Cortex of kidney (tissue), 1 donor: Measurements from ENCODE around the gene PRKN.

Experiments
- DNase-seq: peaks from one replicate; lab custom pipeline; 2025; lab: John Stamatoyannopoulos, UW

The PRKN gene

GRCh38 chr6:161383951-161384350 is 1343.6 kb downstream of the PRKN start:
- no peak for DNase-seq

DNA sequence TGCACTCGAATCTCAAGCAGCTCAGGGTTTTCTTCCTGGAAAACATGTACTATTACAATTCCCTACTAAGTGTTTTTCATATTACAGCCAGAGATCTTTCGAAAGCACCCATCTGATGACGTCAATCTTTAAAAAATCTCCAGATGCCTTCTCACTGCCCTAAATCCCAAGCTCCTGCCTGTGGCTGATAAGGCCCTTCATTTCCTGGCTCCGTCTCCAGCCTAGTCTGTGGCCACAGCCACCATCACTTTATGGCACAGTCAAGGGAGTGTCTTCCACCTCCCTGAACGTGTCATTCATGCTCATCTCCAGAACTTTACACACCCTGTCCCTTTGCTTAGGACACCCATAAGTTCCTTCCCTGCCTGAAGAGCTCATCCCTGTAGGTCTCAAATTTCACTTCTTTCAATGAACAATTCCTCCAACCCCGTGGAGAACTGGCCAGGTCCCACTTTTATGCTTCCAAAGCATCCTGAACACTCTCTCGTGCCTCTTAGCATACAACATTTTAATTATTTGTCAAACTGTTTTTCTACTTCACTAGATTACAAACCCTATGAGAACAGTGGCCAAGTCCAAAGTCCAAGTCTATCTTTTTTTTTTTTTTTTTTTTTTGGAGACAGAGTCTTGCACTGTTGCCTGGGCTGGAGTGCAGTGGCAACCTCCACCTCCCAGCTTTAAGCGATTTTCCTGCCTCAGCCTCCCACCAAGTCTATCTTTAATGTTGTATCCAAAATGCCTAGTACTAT is 1347.6 kb downstream of the PRKN start:
- no peak for DNase-seq

- DNase-seq, result no peak
Measured at GRCh38 chr6:161378115-161378514, 1349.5 kb downstream of the PRKN start.

- no peak for DNase-seq
Measured at GRCh38 chr6:161377116-161377515, 1350.5 kb downstream of the PRKN start.

DNA sequence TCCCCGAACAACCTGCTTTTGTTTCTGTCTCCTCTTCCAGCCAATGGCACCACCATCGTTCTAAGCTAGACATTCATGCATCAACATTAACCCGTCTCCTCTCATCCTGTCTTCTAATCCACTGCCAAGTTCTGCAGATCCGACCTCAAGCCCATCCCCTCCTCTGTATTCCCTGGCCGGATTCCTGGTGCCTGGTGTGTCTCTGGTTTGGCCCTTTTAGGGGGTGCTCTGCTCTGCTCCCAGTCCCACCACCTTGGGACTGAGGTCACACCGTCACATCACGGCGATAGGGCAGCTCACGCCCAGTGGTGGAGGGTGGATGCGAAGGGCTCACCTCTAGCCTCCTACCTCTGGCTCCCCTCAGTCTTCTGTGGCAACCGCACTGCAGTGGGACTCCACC is 1351.2 kb downstream of the PRKN start:
- no peak for DNase-seq

GRCh38 chr6:161374971-161375873 is 1352.3 kb downstream of the PRKN start:
- no peak for DNase-seq

DNA sequence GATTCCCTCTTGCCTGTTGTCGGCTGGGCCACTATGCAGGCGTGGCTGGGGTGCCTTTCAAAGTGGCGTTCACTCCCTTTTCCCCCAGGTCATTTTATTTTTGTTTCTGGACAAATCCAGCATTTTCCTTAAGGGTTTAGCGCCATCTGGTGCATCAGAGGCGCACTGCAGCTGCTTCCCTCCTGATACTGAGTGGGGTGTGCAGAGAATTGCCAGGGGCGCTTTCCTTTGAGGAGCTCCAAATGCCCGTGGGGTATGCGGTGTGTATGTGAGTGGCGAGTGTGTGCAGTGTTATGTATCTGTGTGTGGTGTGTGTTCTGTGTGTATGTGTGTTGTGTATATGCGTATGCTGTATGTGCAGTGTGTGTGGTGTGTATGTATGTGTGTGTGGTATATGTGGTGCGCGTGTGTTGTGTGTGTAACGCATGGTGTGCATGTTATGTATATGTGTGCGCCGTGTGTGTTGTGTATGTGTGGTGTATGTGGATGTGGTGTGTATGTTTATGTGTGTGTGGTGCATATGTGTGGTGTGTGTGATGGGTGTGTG is 1353.6 kb downstream of the PRKN start:
- DNase-seq, result no peak

DNA sequence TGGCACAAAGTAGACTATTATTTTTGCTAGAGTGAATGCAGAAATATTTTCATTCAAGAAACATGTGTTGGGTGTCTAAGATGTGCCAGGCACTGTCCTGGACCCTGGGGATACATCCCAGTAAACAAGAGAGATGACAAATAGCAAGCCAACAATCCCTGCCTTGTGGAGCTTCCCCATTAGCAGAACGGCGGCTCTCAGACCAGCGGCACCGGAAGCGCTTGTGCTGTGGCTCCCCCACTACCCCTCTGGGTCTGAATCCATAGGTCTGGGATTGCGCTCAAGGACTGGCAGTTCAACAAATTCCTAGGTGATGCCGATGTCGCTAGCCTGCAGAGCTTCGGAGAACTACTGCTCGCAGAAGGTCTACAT is 1355.2 kb downstream of the PRKN start:
- DNase-seq, result no peak

DNA sequence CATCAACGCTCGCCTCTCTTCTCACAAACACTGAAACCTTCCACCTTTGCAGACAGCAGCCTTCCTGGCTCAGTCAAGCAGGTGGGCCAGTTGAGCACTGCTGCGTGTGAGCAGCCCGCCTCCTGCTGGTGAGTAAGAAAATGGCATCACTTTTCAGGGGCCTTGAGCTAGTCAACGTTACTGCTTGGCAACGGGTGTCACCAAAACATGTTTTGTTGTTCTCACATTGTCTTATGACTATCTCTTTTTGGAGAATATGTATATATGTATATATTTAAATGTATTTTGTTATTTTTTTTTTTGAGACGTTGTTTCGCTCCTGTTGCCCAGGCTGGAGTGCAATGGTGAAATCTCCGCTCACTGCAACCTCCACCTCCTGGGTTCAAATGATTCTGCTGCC is 1356.7 kb downstream of the PRKN start:
- DNase-seq, result no peak

- DNase-seq, result no peak
Measured at GRCh38 chr6:161369339-161369738, 1358.2 kb downstream of the PRKN start.

- DNase-seq, result no peak
Measured at GRCh38 chr6:161368514-161368913, 1359.1 kb downstream of the PRKN start.

GRCh38 chr6:161367472-161367871 is 1360.1 kb downstream of the PRKN start:
- no peak for DNase-seq

- DNase-seq, result no peak
Measured at GRCh38 chr6:161366301-161366923, 1361.2 kb downstream of the PRKN start.

GRCh38 chr6:161365633-161366032 is 1361.9 kb downstream of the PRKN start:
- DNase-seq, result no peak

DNA sequence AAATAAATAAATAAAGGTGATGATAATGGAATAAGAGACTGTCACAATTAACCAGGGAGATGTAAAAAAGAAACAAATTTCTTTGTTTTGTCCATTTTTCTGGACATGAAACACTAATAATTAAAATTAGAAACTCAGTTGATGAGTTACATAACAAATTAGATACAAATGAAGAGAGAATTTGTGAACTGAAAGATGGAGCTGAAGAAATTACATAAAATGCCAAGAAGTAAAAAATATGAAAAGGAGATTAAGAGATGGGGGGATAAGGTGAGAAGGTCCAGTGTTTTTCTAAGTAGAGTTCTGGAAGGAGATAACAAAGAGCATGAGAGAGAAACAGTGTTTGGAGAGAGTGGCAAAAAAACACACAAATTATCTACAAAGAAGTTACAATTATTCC is 1364.3 kb downstream of the PRKN start:
- DNase-seq, result no peak

DNA sequence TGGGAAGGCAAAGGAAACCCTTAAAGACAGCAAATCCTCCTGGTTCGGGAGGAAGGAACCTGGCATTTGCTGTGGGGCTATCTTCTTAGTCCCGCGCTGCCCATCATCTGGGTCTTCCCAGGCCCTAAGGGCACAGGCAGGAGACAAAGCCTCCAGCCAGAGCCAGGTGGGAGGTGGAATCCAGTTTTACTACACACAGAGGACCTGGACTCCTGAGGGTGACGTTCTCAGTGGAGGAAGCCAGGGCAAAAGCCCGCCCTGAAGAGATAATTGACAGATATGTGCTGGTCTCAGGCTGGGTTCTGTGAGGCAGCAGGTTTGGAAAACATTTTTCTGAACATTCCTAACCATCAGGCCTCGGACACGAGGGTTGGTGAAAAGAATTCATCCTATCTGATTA is 1365.3 kb downstream of the PRKN start:
- DNase-seq, result no peak

- DNase-seq, result no peak
Measured at GRCh38 chr6:161361529-161361928, 1366.0 kb downstream of the PRKN start.

GRCh38 chr6:161360520-161360919 is 1367.0 kb downstream of the PRKN start:
- DNase-seq, result no peak

GRCh38 chr6:161359618-161359945 is 1368.0 kb downstream of the PRKN start:
- no peak for DNase-seq

- DNase-seq, result no peak
Measured at GRCh38 chr6:161356167-161356854, 1371.3 kb downstream of the PRKN start.

DNA sequence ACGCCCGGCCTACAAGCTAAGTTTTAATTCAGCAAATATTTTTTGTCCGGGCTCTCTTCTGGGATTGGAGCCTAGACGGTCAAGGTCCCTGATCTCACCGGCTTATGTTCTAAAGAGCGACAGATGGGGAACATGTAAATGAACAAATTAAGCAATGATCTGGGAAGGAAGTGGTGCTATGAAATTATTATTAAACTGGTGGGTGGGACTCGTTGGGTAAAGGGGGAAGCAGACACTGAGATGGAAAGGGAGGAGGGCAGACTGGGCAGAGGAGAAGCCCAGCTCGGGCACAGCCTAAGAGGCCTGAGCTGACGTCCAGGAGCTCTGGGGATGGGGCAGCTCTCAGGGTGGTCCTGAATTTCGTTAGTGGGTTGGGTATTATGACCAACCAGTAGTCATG is 1371.9 kb downstream of the PRKN start:
- DNase-seq, result no peak

GRCh38 chr6:161354956-161355355 is 1372.6 kb downstream of the PRKN start:
- no peak for DNase-seq
